ENCODE measurements around the gene NUP205. TPM values are rescaled to one million over a fixed set of nuclear protein-coding genes. Genes with fewer than 3 reads are reported as not detected.

NUP205 gene
- total RNA-seq, 1 experiment from 2014 or later, result 171 TPM

- no peaks in the 10 kb centered on the region for H3K4me1 Mint-ChIP-seq
- no peaks in the 10 kb centered on the region for H3K9me3 Mint-ChIP-seq
- CTCF ChIA-PET, result no interaction called here
Measured at GRCh38 chr7:135584362-135585353, 26.9 kb downstream of the NUP205 start.

GRCh38 chr7:135597181-135597925 is 39.6 kb downstream of the NUP205 start:
- DNase-seq (ENCODE audit: low spot score), result no peak
- Mint-ChIP-seq H3K27me3 (ENCODE audit: low read depth) (no peaks in the 10 kb centered on the region), H3K4me3 (no peak overlapping the region), H3K4me1 (no peaks in the 10 kb centered on the region), H3K36me3 (peaks cover 77% of the 10 kb centered on the region), H3K27ac (no peak overlapping the region), H3K9me3 (no peaks in the 10 kb centered on the region)
- ATAC-seq, result no peak
- ChIA-PET CTCF (no interaction called here), POLR2A (no interaction called here)
- no peak for TF ChIP-seq ETV6 (CRISPR knock-in tag; IDR thresholded peaks at IDR 0.05)
- TF ChIP-seq CBFB (CRISPR knock-in tag; IDR thresholded peaks at IDR 0.05; ENCODE audit: low read depth), result no peak
- TF ChIP-seq, protein P1, sequence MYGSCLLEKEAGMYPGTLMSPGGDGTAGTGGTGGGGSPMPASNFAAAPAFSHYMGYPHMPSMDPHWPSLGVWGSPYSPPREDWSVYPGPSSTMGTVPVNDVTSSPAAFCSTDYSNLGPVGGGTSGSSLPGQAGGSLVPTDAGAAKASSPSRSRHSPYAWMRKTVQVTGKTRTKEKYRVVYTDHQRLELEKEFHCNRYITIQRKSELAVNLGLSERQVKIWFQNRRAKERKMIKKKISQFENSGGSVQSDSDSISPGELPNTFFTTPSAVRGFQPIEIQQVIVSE (CRISPR knock-in tag; IDR thresholded peaks at IDR 0.05; ENCODE audit: borderline replicate concordance), result no peak
- TF ChIP-seq PRRX2 (CRISPR knock-in tag; IDR thresholded peaks at IDR 0.05), result no peak
- no peak for TF ChIP-seq FOXP4 (CRISPR knock-in tag; IDR thresholded peaks at IDR 0.05)
- TF ChIP-seq, protein P2, sequence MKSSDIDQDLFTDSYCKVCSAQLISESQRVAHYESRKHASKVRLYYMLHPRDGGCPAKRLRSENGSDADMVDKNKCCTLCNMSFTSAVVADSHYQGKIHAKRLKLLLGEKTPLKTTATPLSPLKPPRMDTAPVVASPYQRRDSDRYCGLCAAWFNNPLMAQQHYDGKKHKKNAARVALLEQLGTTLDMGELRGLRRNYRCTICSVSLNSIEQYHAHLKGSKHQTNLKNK (CRISPR knock-in tag; IDR thresholded peaks at IDR 0.05), result no peak
- TF ChIP-seq, protein P3, sequence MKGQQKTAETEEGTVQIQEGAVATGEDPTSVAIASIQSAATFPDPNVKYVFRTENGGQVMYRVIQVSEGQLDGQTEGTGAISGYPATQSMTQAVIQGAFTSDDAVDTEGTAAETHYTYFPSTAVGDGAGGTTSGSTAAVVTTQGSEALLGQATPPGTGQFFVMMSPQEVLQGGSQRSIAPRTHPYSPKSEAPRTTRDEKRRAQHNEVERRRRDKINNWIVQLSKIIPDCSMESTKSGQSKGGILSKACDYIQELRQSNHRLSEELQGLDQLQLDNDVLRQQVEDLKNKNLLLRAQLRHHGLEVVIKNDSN (CRISPR knock-in tag; IDR thresholded peaks at IDR 0.05), result no peak
- TF ChIP-seq, protein P4, sequence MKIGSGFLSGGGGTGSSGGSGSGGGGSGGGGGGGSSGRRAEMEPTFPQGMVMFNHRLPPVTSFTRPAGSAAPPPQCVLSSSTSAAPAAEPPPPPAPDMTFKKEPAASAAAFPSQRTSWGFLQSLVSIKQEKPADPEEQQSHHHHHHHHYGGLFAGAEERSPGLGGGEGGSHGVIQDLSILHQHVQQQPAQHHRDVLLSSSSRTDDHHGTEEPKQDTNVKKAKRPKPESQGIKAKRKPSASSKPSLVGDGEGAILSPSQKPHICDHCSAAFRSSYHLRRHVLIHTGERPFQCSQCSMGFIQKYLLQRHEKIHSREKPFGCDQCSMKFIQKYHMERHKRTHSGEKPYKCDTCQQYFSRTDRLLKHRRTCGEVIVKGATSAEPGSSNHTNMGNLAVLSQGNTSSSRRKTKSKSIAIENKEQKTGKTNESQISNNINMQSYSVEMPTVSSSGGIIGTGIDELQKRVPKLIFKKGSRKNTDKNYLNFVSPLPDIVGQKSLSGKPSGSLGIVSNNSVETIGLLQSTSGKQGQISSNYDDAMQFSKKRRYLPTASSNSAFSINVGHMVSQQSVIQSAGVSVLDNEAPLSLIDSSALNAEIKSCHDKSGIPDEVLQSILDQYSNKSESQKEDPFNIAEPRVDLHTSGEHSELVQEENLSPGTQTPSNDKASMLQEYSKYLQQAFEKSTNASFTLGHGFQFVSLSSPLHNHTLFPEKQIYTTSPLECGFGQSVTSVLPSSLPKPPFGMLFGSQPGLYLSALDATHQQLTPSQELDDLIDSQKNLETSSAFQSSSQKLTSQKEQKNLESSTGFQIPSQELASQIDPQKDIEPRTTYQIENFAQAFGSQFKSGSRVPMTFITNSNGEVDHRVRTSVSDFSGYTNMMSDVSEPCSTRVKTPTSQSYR (CRISPR knock-in tag; IDR thresholded peaks at IDR 0.05), result no peak
- no peak for TF ChIP-seq MAX (CRISPR knock-in tag; IDR thresholded peaks at IDR 0.05)
- no peak for TF ChIP-seq E2F1 (CRISPR knock-in tag; IDR thresholded peaks at IDR 0.05)
- no peak for TF ChIP-seq TEAD4 (CRISPR knock-in tag; IDR thresholded peaks at IDR 0.05)
- TF ChIP-seq ZNF671 (CRISPR knock-in tag; IDR thresholded peaks at IDR 0.05), result no peak
- TF ChIP-seq IRF2 (CRISPR knock-in tag; IDR thresholded peaks at IDR 0.05; ENCODE audit: borderline replicate concordance, low read depth), result no peak
- TF ChIP-seq, protein P5, sequence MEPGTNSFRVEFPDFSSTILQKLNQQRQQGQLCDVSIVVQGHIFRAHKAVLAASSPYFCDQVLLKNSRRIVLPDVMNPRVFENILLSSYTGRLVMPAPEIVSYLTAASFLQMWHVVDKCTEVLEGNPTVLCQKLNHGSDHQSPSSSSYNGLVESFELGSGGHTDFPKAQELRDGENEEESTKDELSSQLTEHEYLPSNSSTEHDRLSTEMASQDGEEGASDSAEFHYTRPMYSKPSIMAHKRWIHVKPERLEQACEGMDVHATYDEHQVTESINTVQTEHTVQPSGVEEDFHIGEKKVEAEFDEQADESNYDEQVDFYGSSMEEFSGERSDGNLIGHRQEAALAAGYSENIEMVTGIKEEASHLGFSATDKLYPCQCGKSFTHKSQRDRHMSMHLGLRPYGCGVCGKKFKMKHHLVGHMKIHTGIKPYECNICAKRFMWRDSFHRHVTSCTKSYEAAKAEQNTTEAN (CRISPR knock-in tag; IDR thresholded peaks at IDR 0.05), result no peak
- TF ChIP-seq, protein P6, sequence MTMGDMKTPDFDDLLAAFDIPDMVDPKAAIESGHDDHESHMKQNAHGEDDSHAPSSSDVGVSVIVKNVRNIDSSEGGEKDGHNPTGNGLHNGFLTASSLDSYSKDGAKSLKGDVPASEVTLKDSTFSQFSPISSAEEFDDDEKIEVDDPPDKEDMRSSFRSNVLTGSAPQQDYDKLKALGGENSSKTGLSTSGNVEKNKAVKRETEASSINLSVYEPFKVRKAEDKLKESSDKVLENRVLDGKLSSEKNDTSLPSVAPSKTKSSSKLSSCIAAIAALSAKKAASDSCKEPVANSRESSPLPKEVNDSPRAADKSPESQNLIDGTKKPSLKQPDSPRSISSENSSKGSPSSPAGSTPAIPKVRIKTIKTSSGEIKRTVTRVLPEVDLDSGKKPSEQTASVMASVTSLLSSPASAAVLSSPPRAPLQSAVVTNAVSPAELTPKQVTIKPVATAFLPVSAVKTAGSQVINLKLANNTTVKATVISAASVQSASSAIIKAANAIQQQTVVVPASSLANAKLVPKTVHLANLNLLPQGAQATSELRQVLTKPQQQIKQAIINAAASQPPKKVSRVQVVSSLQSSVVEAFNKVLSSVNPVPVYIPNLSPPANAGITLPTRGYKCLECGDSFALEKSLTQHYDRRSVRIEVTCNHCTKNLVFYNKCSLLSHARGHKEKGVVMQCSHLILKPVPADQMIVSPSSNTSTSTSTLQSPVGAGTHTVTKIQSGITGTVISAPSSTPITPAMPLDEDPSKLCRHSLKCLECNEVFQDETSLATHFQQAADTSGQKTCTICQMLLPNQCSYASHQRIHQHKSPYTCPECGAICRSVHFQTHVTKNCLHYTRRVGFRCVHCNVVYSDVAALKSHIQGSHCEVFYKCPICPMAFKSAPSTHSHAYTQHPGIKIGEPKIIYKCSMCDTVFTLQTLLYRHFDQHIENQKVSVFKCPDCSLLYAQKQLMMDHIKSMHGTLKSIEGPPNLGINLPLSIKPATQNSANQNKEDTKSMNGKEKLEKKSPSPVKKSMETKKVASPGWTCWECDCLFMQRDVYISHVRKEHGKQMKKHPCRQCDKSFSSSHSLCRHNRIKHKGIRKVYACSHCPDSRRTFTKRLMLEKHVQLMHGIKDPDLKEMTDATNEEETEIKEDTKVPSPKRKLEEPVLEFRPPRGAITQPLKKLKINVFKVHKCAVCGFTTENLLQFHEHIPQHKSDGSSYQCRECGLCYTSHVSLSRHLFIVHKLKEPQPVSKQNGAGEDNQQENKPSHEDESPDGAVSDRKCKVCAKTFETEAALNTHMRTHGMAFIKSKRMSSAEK (CRISPR knock-in tag; IDR thresholded peaks at IDR 0.05; ENCODE audit: borderline replicate concordance), result no peak
- no peak for TF ChIP-seq ZNF232 (CRISPR knock-in tag; IDR thresholded peaks at IDR 0.05)

More at GRCh38 chr7:135584362-135585353, 26.9 kb downstream of the NUP205 start:
- H3K27ac Mint-ChIP-seq, result no peak overlapping the region
- ATAC-seq (no peak), DNase-seq (ENCODE audit: low spot score) (no peak)
- peaks cover 63% of the 10 kb centered on the region for H3K36me3 Mint-ChIP-seq
- no peaks in the 10 kb centered on the region for H3K27me3 Mint-ChIP-seq (ENCODE audit: low read depth)
- no peak overlapping the region for H3K4me3 Mint-ChIP-seq
- POLR2A ChIA-PET, result no interaction called here
- TF ChIP-seq KAT7 (CRISPR knock-in tag; IDR thresholded peaks at IDR 0.05; ENCODE audit: borderline replicate concordance) (no peak), GABPB1 (CRISPR knock-in tag; IDR thresholded peaks at IDR 0.05) (no peak), ZBTB21 (CRISPR knock-in tag; IDR thresholded peaks at IDR 0.05; ENCODE audit: borderline replicate concordance) (no peak), ZNF317 (CRISPR knock-in tag; IDR thresholded peaks at IDR 0.05; ENCODE audit: borderline replicate concordance, low read depth) (no peak), ZNF138 (CRISPR knock-in tag; conservative IDR thresholded peaks at IDR 0.05) (no peak), IRF2 (CRISPR knock-in tag; IDR thresholded peaks at IDR 0.05; ENCODE audit: borderline replicate concordance, low read depth) (no peak)

Data from WTC11 (cell line).